A673 (cell line): ENCODE data around the gene CENPM. TPM values are rescaled to one million over a fixed set of nuclear protein-coding genes. Genes with fewer than 3 reads are reported as not detected.

Source experiments
- BruUV-seq: library from RNA; stranded (reverse); fragments of 400-500 nt; replicated peaks from 2 replicates; lab custom pipeline; 2021; lab: Mats Ljungman, UMichigan
- CTCF ChIA-PET: fragments of 300-600 bp; sonication (Branson Sonifier 250); formaldehyde crosslinking; loops from one replicate; lab custom pipeline; 2022; ENCODE audit warnings: antibody characterized with exemption; lab: Charles Lee
- POLR2A ChIA-PET: fragments of 300-600 bp; sonication (Branson Sonifier 250); formaldehyde crosslinking; loops from one replicate; lab custom pipeline; 2022; ENCODE audit warnings: antibody characterized with exemption; ENCODE audit not compliant: low non-redundant PET; lab: Charles Lee
- DNase-seq: peaks from one replicate; pipeline ENCODE4 v3.0.0-alpha.2; 2015; ENCODE audit warnings: low spot score
- H3K27ac ChIP-seq: fragments of 200-600 bp; sonication (generic); 2 replicates; pipeline ENCODE4 v1.5.1; 2016; ENCODE audit warnings: mixed run types, low read depth, mild to moderate bottlenecking, mixed read lengths, antibody characterized with exemption, low read length; ENCODE audit not compliant: poor library complexity, severe bottlenecking
- H3K27me3 ChIP-seq: fragments of 200-600 bp; sonication (generic); replicated peaks from 2 replicates; pipeline ENCODE4 v1.6.1; 2017; ENCODE audit warnings: mixed run types, low read depth, mild to moderate bottlenecking, mixed read lengths, antibody characterized with exemption, low read length; ENCODE audit not compliant: insufficient read depth, poor library complexity
- H3K36me3 ChIP-seq: fragments of 200-600 bp; sonication (generic); 2 replicates; pipeline ENCODE4 v1.6.1; 2016; ENCODE audit warnings: mixed run types, mild to moderate bottlenecking, mixed read lengths, antibody characterized with exemption, low read length; ENCODE audit not compliant: insufficient read depth, poor library complexity, severe bottlenecking
- H3K4me1 ChIP-seq: fragments of 200-600 bp; sonication (generic); 2 replicates; pipeline ENCODE4 v1.6.1; 2017; ENCODE audit warnings: mixed run types, mild to moderate bottlenecking, mixed read lengths, antibody characterized with exemption, low read length; ENCODE audit not compliant: insufficient read depth, poor library complexity, severe bottlenecking
- H3K4me3 ChIP-seq: fragments of 200-600 bp; sonication (generic); 2 replicates; pipeline ENCODE4 v1.5.1; 2016; ENCODE audit warnings: low read depth, mixed run types, mild to moderate bottlenecking, mixed read lengths, low read length; ENCODE audit not compliant: poor library complexity, severe bottlenecking
- H3K9me3 ChIP-seq: fragments of 200-600 bp; sonication (generic); 2 replicates; pipeline ENCODE4 v1.6.1; 2016; ENCODE audit warnings: mixed run types, low read depth, mild to moderate bottlenecking, mixed read lengths, antibody characterized with exemption, low read length; ENCODE audit not compliant: poor library complexity, severe bottlenecking
- CTCF ChIP-seq: fragments of 300-800, 200-600 bp; sonication (generic); conservative IDR thresholded peaks from 2 replicates; pipeline ENCODE4 v1.5.1; 2017; ENCODE audit warnings: low read depth, mild to moderate bottlenecking, antibody characterized with exemption, low read length, moderate library complexity, mixed read lengths
- EZH2 ChIP-seq: fragments of 200-600 bp; sonication (generic); IDR thresholded peaks from 2 replicates; pipeline ENCODE4 v1.6.1; 2017; ENCODE audit warnings: borderline replicate concordance, low read depth, mild to moderate bottlenecking, mixed read lengths, antibody characterized with exemption, low read length; ENCODE audit not compliant: poor library complexity, severe bottlenecking
- intact Hi-C: fragments of 100-400 bp; cut with micrococcal nuclease; formaldehyde crosslinking; loops from one replicate; pipeline ENCODE4 v1.10.0; 2022; ENCODE audit not compliant: unreplicated experiment
- total RNA-seq: library from RNA; stranded (reverse); gene quantifications from 2 replicates; pipeline ENCODE4 v1.2.3, GENCODE V29; 2021

CENPM gene
- total RNA-seq, 1 experiment from 2014 or later, result 67.2 TPM

GRCh38 chr22:41935509-41935908, 11.4 kb downstream of the CENPM start:
- intact Hi-C loops, result no loop called here
- POLR2A ChIA-PET, result no interaction called here
- BruUV-seq, result no TSS peak
- H3K9me3 ChIP-seq, result no peaks in the 10 kb centered on the region
- H3K4me1 ChIP-seq, result peaks cover 3% of the 10 kb centered on the region
- CTCF ChIA-PET, result no interaction called here
- no peak for DNase-seq
- no peak overlapping the region for H3K4me3 ChIP-seq
- TF ChIP-seq CTCF, result no peak
- no peak for TF ChIP-seq EZH2
- no peak overlapping the region for H3K27ac ChIP-seq
- H3K36me3 ChIP-seq, result peaks cover 32% of the 10 kb centered on the region
- H3K27me3 ChIP-seq, result no peaks in the 10 kb centered on the region

GRCh38 chr22:41935015-41935351, 12.0 kb downstream of the CENPM start:
- peaks cover 27% of the 10 kb centered on the region for H3K36me3 ChIP-seq
- no peak for DNase-seq
- no peak overlapping the region for H3K27ac ChIP-seq
- H3K4me3 ChIP-seq, result no peak overlapping the region
- BruUV-seq, result no TSS peak
- ChIA-PET CTCF (no interaction called here), POLR2A (no interaction called here)
- intact Hi-C loops, result no loop called here
- no peak for TF ChIP-seq CTCF
- no peak for TF ChIP-seq EZH2
- no peaks in the 10 kb centered on the region for H3K27me3 ChIP-seq
- H3K9me3 ChIP-seq, result no peaks in the 10 kb centered on the region
- peaks cover 3% of the 10 kb centered on the region for H3K4me1 ChIP-seq

- H3K4me3 ChIP-seq, result no peak overlapping the region
- no peak for DNase-seq
- ChIA-PET POLR2A (no interaction called here), CTCF (no interaction called here)
- peaks cover 26% of the 10 kb centered on the region for H3K36me3 ChIP-seq
- no peaks in the 10 kb centered on the region for H3K9me3 ChIP-seq
- TF ChIP-seq EZH2, result no peak
- TF ChIP-seq CTCF, result no peak
- peak overlapping the region; percentile 42 for H3K27ac ChIP-seq
- BruUV-seq, result no TSS peak
- intact Hi-C loops, result no loop called here
- peaks cover 3% of the 10 kb centered on the region for H3K4me1 ChIP-seq
- no peaks in the 10 kb centered on the region for H3K27me3 ChIP-seq
Measured at GRCh38 chr22:41934284-41935014, 12.5 kb downstream of the CENPM start.
